HG03066 (cell line): ENCODE data around the gene TNIK.

Source experiments
- ATAC-seq: cut with Tn5 transposase; IDR thresholded peaks from one replicate; pipeline ENCODE4 v1.9.1; 2021; ENCODE audit warnings: low read depth; ENCODE audit not compliant: unreplicated experiment

The TNIK gene

GRCh38 chr3:171028025-171028778, 432.0 kb downstream of the TNIK start:
- no peak for ATAC-seq

GRCh38 chr3:171026597-171027293, 433.5 kb downstream of the TNIK start, which contains the start of gene SLC2A2:
SLC2A2 (minus strand) TSS chr3:171026720; CDS start chr3:171026670, 50 bp downstream.
- ATAC-seq = no peak

GRCh38 chr3:171023566-171023965, 436.6 kb downstream of the TNIK start:
- no peak for ATAC-seq

- ATAC-seq = no peak
Observed at GRCh38 chr3:171021377-171021776, 438.8 kb downstream of the TNIK start.

- ATAC-seq = no peak
Observed at GRCh38 chr3:171018156-171018935, 441.9 kb downstream of the TNIK start.

GRCh38 chr3:171013822-171014748, 446.1 kb downstream of the TNIK start:
- no peak for ATAC-seq

GRCh38 chr3:171011873-171012336, 448.3 kb downstream of the TNIK start:
- ATAC-seq = no peak
